Liver (tissue), 3 donors: ENCODE measurements around the gene TMEM120A.

Experiments
- ATF3 ChIP-seq: IDR thresholded peaks from 2 replicates; pipeline ENCODE4 v1.6.1; 2016; ENCODE audit warnings: antibody characterized with exemption
- CTCF ChIP-seq: fragments of 150-350 bp; IDR thresholded peaks from 2 replicates; pipeline ENCODE4 v1.5.1; 2017; ENCODE audit warnings: improper control_type of control experiment, low read depth, low read length; ENCODE audit not compliant: missing input control
- EGR1 ChIP-seq, 2 donors: IDR thresholded peaks; 2 replicates each; pipeline ENCODE4 v1.6.1; 2016 to 2018; ENCODE audit warnings: antibody characterized with exemption in 2 of 2, low read depth in 2 of 2
- GABPA ChIP-seq, 2 donors: IDR thresholded peaks in 1 of 2; conservative IDR thresholded peaks in 1 of 2; 2 replicates each; pipeline ENCODE4 v1.6.1; 2016; ENCODE audit warnings: antibody characterized with exemption in 2 of 2, mild to moderate bottlenecking in 1 of 2, moderate library complexity in 1 of 2
- HNF4G ChIP-seq: IDR thresholded peaks from 2 replicates; pipeline ENCODE4 v1.6.1; 2016; ENCODE audit warnings: antibody characterized with exemption
- RAD21 ChIP-seq, 2 donors: IDR thresholded peaks; 2 replicates each; pipeline ENCODE4 v1.6.1; 2016; ENCODE audit warnings: antibody characterized with exemption in 2 of 2, mild to moderate bottlenecking in 2 of 2
- SP1 ChIP-seq: IDR thresholded peaks from 2 replicates; pipeline ENCODE4 v1.6.1; 2018; ENCODE audit warnings: antibody characterized with exemption, mild to moderate bottlenecking
- TAF1 ChIP-seq: conservative IDR thresholded peaks from 2 replicates; pipeline ENCODE4 v1.6.1; 2016; ENCODE audit warnings: antibody characterized with exemption, mild to moderate bottlenecking
- YY1 ChIP-seq: IDR thresholded peaks from 2 replicates; pipeline ENCODE4 v1.6.1; 2016; ENCODE audit warnings: antibody characterized with exemption, mild to moderate bottlenecking
- TF ChIP-seq, protein P1 (sequence below): IDR thresholded peaks from 2 replicates; pipeline ENCODE4 v1.6.1; 2016; ENCODE audit warnings: antibody characterized with exemption
- TF ChIP-seq, protein P2 (sequence below): IDR thresholded peaks from 2 replicates; pipeline ENCODE4 v1.6.1; 2016; ENCODE audit warnings: antibody characterized with exemption, mild to moderate bottlenecking
- donor health status: healthy.
- donor health status: healthy.

DNA sequence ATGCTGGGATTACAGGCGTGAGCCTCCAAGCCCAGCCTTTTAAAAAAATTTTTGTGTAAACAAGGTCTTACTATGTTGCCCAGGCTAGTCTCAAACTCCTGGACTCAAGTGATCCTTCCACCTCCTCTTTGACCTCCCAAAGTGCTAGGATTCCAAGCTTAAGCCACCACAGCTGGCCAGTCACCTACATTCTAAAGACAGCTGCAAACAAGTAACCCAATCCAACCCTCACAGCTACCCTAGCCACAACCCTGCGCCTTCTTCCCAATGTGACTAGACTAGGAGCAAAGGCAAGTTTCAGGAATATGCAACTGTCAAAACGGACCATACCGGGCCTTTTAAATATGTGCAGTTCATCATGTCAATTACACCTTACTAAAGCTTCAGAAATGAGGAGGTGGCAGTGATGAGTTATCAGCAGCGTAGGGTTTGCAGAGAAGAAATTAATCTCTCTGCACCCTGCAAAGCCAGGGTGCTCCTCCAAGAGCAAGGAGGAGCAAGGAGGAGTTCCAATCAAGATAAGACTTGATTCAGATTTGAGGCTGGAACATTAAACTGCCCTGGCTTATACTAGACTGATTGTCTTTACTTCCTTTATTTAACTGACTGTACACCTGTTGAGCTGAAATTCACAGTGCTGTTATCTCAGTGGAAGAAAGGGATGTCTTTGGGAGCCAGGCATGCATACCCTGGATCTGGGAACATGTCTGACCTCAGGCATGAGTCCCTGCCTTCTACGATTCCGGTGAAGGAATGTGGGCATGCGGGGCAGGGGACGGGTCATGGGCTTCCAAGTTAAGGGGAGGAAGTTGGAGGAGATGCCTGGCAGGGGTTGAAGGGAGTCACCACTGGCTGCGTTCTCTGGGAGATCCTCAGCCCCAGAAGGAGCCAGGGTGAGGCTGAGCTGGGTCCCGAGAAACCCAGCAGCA lies 15.5 kb upstream of the TMEM120A start:
- TF ChIP-seq, protein P1, sequence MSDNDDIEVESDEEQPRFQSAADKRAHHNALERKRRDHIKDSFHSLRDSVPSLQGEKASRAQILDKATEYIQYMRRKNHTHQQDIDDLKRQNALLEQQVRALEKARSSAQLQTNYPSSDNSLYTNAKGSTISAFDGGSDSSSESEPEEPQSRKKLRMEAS: no peak
- TF ChIP-seq CTCF (no peak), YY1 (no peak), GABPA (IDR thresholded peaks at IDR 0.05 in 1 of 2, conservative IDR thresholded peaks at IDR 0.05 in 1 of 2) (no peak), TAF1 (no peak), SP1 (no peak), ATF3 (no peak), RAD21 (IDR thresholded peaks at IDR 0.05) (no peak), HNF4G (no peak), EGR1 (IDR thresholded peaks at IDR 0.05; ENCODE audit: low read depth in 2 of 2) (no peak)
- TF ChIP-seq, protein P2, sequence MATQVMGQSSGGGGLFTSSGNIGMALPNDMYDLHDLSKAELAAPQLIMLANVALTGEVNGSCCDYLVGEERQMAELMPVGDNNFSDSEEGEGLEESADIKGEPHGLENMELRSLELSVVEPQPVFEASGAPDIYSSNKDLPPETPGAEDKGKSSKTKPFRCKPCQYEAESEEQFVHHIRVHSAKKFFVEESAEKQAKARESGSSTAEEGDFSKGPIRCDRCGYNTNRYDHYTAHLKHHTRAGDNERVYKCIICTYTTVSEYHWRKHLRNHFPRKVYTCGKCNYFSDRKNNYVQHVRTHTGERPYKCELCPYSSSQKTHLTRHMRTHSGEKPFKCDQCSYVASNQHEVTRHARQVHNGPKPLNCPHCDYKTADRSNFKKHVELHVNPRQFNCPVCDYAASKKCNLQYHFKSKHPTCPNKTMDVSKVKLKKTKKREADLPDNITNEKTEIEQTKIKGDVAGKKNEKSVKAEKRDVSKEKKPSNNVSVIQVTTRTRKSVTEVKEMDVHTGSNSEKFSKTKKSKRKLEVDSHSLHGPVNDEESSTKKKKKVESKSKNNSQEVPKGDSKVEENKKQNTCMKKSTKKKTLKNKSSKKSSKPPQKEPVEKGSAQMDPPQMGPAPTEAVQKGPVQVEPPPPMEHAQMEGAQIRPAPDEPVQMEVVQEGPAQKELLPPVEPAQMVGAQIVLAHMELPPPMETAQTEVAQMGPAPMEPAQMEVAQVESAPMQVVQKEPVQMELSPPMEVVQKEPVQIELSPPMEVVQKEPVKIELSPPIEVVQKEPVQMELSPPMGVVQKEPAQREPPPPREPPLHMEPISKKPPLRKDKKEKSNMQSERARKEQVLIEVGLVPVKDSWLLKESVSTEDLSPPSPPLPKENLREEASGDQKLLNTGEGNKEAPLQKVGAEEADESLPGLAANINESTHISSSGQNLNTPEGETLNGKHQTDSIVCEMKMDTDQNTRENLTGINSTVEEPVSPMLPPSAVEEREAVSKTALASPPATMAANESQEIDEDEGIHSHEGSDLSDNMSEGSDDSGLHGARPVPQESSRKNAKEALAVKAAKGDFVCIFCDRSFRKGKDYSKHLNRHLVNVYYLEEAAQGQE: no peak
